Stimulated activated CD4-positive, alpha-beta T cell treated with anti-CD3 and anti-CD28 coated beads, Interleukin-4, amount 100 ng/mL, for 24 hours (primary cell): ENCODE results near the gene PRR20B.
"Not testable (repeated sequence)": the region's sequence is repeated elsewhere in the genome, so short reads cannot be mapped to it uniquely, and the experiment has no call there.

Experiments
- DNase-seq: peaks from one replicate; pipeline ENCODE4 v3.0.0-alpha.2; 2020

Gene PRR20B

DNA sequence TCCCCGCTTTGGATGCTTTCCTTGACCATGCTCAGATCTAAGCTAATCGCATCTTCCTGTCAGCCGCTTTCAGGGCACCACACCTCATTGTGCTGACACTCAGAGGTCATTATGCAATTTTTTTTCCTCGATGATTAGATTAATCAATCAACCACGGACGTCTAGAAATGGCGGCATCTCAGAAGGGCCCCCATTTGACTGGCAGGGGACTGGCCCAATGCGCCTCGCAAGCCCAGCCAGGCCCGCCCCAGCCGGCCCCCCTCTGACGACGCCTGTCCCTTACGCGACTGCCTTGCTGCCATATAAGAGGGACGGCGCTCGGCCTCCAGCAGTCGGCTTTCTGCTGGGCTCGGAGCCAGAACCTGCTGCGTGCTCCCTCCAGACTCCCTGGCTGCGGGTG, at the start of gene PRR20B:
Gene PRR20B, plus strand, starts transcription at position 301 of the 400 bp plus-strand sequence. CDS start 387 bp downstream, outside the sequence.
- not testable (repeated sequence) for DNase-seq

- no peak for DNase-seq
Observed at GRCh38 chr13:57114945-57115344, 32.3 kb upstream of the PRR20B start.

GRCh38 chr13:57123681-57124080, 23.6 kb upstream of the PRR20B start:
- DNase-seq = no peak

- no peak for DNase-seq
Observed at GRCh38 chr13:57128909-57129308, 18.4 kb upstream of the PRR20B start.

GRCh38 chr13:57136093-57136492, 11.2 kb upstream of the PRR20B start:
- no peak for DNase-seq

DNA sequence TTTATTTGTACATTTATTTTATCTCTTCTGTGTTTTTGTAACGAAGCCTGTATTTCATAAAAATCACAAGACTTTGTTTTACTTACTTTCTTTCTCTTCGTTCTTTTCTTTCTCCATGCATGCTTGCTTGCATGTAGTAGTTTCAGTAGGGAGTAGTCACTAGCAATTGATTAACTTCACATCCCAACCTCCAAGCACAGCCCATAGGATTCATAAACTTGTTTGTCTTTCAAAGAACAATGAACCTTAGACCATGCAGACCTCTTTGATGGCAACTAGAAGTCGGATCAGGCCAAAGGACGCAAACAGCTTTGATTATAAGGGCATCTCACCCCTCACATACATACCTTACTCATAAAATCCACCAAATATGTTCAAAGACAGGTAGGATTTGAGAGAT, 9.7 kb upstream of the PRR20B start:
- DNase-seq = no peak

DNA sequence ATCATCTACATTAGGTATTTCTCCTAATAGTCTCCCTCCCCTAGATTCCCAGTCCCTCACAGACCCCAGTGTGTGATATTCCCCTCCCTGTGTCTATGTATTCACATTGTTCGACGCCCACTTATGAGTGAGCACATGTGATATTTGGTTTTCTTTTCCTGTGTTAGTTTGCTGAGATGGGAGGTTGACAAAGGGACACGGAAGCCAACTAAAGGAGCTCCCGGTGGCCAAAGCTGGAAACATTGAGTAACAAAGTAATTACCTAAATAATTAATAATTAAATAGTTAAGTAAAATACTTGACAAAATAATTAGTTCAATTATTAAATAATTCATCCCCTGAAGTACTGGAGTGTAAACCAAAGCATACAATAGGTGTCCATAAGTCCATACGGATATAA, 8.3 kb upstream of the PRR20B start:
- DNase-seq = no peak

DNA sequence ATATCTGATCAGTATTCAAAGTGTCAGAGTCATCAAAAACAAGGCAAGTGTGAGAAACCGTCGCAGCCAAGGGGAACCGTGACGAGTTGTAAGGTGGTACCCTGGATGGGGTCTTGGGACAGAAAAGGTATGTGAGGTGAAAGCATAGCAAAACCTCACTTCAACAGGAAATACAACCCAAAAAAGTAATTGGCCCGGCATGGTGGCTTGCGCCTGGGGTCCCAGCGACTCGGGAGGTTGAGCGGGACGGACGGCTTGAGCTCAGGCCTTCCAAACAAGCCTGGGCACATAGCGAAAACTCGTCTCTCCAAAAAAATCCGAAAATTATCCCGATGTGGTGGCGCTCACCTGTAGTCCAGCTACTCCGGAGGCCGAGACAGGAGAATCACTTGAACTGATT, 7.5 kb upstream of the PRR20B start:
- DNase-seq = not testable (repeated sequence)

DNA sequence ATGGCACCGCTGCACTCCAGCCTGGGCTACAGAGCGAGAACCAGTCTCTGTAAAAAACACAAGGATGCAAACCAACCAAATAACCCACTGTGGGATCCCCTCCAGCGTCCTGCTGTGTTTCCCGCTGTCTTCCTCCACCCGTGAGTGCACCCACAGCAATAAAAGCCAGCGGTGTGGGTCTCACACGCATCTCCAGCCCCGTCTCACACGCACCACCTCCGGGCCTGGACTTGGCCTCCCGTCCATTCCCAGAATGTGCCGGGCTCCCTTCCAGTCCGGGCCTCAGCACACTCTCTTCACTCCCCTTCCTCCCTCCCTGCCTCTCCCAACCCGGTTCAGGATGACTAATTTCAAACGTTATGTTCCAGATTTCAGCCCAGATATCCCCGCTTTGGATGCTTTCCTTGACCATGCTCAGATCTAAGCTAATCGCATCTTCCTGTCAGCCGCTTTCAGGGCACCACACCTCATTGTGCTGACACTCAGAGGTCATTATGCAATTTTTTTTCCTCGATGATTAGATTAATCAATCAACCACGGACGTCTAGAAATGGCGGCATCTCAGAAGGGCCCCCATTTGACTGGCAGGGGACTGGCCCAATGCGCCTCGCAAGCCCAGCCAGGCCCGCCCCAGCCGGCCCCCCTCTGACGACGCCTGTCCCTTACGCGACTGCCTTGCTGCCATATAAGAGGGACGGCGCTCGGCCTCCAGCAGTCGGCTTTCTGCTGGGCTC, 6.9 kb upstream of the PRR20B start, which contains the start of gene PRR20A:
Gene PRR20A, plus strand, starts transcription at position 684 of the 734 bp plus-strand sequence. CDS start 387 bp downstream, outside the sequence.
- DNase-seq = not testable (repeated sequence)

DNA sequence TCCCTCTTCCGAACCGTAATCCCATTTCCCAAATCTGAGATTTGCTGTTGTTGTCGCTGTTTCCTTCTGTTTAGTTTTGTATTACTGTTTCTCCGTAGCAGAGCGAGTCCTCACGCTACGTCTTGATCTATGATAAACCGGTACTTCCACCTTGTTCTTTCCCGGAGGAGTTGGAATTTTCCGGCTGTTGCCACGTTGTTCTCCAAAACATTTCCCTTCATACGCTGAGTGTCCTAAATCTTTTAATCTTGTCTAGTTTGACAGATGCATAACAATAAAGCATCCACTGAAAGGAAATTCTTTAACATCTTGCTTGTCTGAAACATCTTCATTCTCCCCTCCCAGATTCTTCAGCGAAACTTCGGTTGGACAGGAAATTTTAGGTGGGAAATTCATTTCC, 818 bp downstream of the PRR20B start:
- DNase-seq = not testable (repeated sequence)

DNA sequence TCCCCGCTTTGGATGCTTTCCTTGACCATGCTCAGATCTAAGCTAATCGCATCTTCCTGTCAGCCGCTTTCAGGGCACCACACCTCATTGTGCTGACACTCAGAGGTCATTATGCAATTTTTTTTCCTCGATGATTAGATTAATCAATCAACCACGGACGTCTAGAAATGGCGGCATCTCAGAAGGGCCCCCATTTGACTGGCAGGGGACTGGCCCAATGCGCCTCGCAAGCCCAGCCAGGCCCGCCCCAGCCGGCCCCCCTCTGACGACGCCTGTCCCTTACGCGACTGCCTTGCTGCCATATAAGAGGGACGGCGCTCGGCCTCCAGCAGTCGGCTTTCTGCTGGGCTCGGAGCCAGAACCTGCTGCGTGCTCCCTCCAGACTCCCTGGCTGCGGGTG, 6.5 kb downstream of the PRR20B start, which contains the start of gene PRR20C:
Gene PRR20C, plus strand, starts transcription at position 301 of the 400 bp plus-strand sequence. CDS start 387 bp downstream, outside the sequence.
- not testable (repeated sequence) for DNase-seq

GRCh38 chr13:57160332-57160731, 13.0 kb downstream of the PRR20B start, which contains the start of gene PRR20D:
TSS of gene PRR20D (plus strand) at chr13:57160632. CDS start at chr13:57161019, 387 bp downstream.
- DNase-seq = not testable (repeated sequence)

GRCh38 chr13:57166897-57167296, 19.6 kb downstream of the PRR20B start, which contains the start of gene PRR20E:
TSS of gene PRR20E (plus strand) at chr13:57167197. CDS start at chr13:57167584, 387 bp downstream.
- not testable (repeated sequence) for DNase-seq

DNA sequence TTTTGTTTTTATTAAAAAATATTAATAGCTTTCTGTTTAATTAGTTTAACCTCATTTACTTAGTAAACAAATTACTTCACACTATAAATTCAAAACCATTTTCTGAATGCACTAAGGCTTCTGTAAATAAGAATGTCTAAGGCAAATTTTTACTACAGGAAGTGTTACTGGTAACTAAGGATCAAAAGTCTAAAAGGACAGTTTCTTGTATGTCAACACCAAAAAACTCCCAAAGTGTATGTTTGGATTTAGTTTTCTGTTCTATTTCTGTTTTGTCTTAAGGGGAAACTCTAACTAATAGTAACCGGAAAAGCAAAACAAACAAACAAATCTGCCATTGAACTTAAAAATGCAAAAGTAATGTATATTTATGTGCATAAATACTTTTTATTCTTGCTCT, 44.4 kb downstream of the PRR20B start:
- no peak for DNase-seq
